NT2/D1 (cell line): Measurements from ENCODE around the gene TMEM151A.
"Not testable (repeated sequence)": the region's sequence is repeated elsewhere in the genome, so short reads cannot be mapped to it uniquely, and the experiment has no call there.

Experiments
- DNase-seq: peaks from one replicate; pipeline ENCODE4 v3.0.0-alpha.2; 2011; ENCODE audit warnings: low read depth, low spot score
- H3K27me3 ChIP-seq: 2 replicates; pipeline ENCODE4 v1.6.0; 2011; ENCODE audit warnings: mild to moderate bottlenecking; ENCODE audit not compliant: insufficient read length, insufficient read depth
- H3K36me3 ChIP-seq: 2 replicates; pipeline ENCODE4 v1.6.1; 2011; ENCODE audit warnings: mild to moderate bottlenecking, low read length, mixed read lengths; ENCODE audit not compliant: insufficient read depth, insufficient read length
- H3K4me1 ChIP-seq: 2 replicates; pipeline ENCODE4 v1.5.1; 2011; ENCODE audit not compliant: insufficient read depth, insufficient read length
- H3K4me3 ChIP-seq: 2 replicates; pipeline ENCODE4 v1.5.1; 2011; ENCODE audit warnings: low read depth; ENCODE audit not compliant: insufficient read length
- H3K9ac ChIP-seq: 2 replicates; pipeline ENCODE4 v1.6.0; 2011; ENCODE audit warnings: low read depth; ENCODE audit not compliant: insufficient read length
- H3K9me3 ChIP-seq: 2 replicates; pipeline ENCODE4 v1.5.1; 2011; ENCODE audit warnings: mild to moderate bottlenecking, low read length; ENCODE audit not compliant: insufficient read depth
- SUZ12 ChIP-seq: IDR thresholded peaks from 2 replicates; pipeline ENCODE4 v1.6.1; 2011; ENCODE audit not compliant: insufficient read length, insufficient read depth; ENCODE audit errors: extremely low read depth
- YY1 ChIP-seq: IDR thresholded peaks from 2 replicates; pipeline ENCODE4 v1.6.1; 2011; ENCODE audit not compliant: insufficient read length, insufficient read depth
- ZNF274 ChIP-seq: IDR thresholded peaks from 2 replicates; pipeline ENCODE4 v1.6.1; 2011; ENCODE audit warnings: mild to moderate bottlenecking, low read depth, low read length

Gene TMEM151A

GRCh38 chr11:66316849-66317251 lies 25.2 kb downstream of the TMEM151A start, which contains the start of gene CD248:
TSS of gene CD248 (minus strand) at chr11:66317044. CDS start at chr11:66317027, 17 bp downstream.
- H3K27me3 ChIP-seq, result peaks cover 19% of the 10 kb centered on the region
- peak within 1 kb of the TSS; percentile 8 for H3K4me3 ChIP-seq
- peaks cover 41% of the 10 kb centered on the region for H3K4me1 ChIP-seq
- DNase-seq, result no peak
- peaks cover 11% of the 10 kb centered on the region; the same call in 1 of the 2 replicates for H3K9me3 ChIP-seq
- peaks cover 3% of the 10 kb centered on the region for H3K36me3 ChIP-seq
- TF ChIP-seq ZNF274 (no peak), SUZ12 (no peak), YY1 (no peak)
- peak within 1 kb of the TSS; percentile 56 for H3K9ac ChIP-seq

GRCh38 chr11:66317322-66317722 lies 25.6 kb downstream of the TMEM151A start:
- no peak for DNase-seq
- Histone ChIP-seq H3K4me3 (peak overlapping the region; percentile 8), H3K27me3 (peaks cover 19% of the 10 kb centered on the region), H3K9ac (peak overlapping the region; percentile 54), H3K36me3 (peaks cover 3% of the 10 kb centered on the region), H3K9me3 (peaks cover 11% of the 10 kb centered on the region; the same call in 1 of the 2 replicates), H3K4me1 (peaks cover 41% of the 10 kb centered on the region)
- TF ChIP-seq YY1, result no peak
- no peak for TF ChIP-seq SUZ12
- TF ChIP-seq ZNF274, result no peak

DNA sequence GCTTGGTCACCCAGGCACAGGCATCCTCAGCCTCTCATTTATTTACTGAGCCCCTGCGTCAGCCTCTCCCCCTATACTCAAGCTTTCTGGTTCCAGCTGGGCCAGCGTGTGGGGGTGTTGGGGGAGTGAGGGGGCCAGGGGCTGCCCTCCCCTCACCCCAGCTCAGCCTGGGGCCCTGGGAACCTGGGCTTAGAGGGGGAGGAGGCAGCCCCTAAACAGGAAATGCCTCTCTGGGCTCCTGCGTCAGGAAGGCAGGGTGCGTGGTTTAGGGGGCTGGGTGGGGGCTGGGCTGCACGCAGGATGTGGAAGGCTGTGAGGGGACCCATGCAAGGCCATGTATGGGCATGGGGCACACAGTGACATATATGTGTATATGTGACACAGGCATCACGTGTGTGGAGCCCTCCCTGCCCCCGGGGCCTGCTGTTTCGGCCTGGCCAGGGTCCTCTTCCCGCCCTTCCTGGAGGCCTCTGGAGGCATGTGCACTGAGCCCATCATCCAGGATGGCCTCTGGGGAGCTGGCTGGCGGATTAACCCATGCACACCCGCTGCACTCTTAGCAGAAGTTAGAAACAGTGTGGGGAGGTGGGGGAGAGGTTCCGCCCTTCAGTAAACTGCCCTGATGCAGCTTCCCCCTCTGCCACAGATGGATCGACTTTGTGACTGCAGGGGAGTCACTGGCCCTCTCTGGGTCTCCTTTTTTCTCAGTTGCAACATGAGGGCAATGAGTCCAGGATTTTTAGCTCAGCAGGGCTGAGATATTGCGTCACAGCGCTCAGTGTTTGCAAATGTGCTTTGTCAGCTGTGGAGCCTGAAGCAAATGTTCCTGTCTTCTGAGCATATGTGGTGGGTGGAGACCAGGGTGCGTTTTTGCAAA lies 26.3 kb downstream of the TMEM151A start:
- Histone ChIP-seq H3K9me3 (peaks cover 11% of the 10 kb centered on the region; the same call in 1 of the 2 replicates), H3K4me3 (no peak overlapping the region), H3K36me3 (peaks cover 3% of the 10 kb centered on the region), H3K9ac (peak overlapping the region; percentile 54), H3K27me3 (peaks cover 19% of the 10 kb centered on the region), H3K4me1 (peaks cover 41% of the 10 kb centered on the region)
- DNase-seq, result no peak
- no peak for TF ChIP-seq YY1
- TF ChIP-seq SUZ12, result no peak

GRCh38 chr11:66318600-66318970 lies 26.9 kb downstream of the TMEM151A start:
- TF ChIP-seq SUZ12, result no peak
- TF ChIP-seq ZNF274, result no peak
- TF ChIP-seq YY1, result no peak
- H3K36me3 ChIP-seq, result peaks cover 3% of the 10 kb centered on the region
- H3K4me1 ChIP-seq, result peaks cover 41% of the 10 kb centered on the region
- H3K9ac ChIP-seq, result peak overlapping the region; percentile 54
- H3K4me3 ChIP-seq, result no peak overlapping the region
- H3K27me3 ChIP-seq, result peaks cover 19% of the 10 kb centered on the region
- peaks cover 11% of the 10 kb centered on the region; the same call in 1 of the 2 replicates for H3K9me3 ChIP-seq
- DNase-seq, result no peak

DNA sequence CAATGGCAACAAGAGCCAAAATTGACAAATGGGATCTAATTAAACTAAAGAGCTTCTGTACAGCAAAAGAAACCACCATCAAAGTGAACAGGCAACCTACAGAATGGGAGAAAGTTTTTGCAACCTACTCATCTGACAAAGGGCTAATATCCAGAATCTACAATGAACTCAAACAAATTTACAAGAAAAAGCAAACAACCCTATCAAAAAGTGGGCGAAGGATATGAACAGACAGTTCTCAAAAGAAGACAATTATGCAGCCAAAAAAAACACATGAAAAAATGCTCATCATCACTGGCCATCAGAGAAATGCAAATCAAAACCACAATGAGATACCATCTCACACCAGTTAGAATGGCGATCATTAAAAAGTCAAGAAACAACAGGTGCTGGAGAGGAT lies 28.6 kb downstream of the TMEM151A start:
- not testable (repeated sequence) for H3K36me3 ChIP-seq, H3K9ac ChIP-seq, H3K4me3 ChIP-seq, DNase-seq
- Histone ChIP-seq H3K4me1 (peaks cover 43% of the 10 kb centered on the region), H3K9me3 (peaks cover 11% of the 10 kb centered on the region; the same call in 1 of the 2 replicates), H3K27me3 (peaks cover 16% of the 10 kb centered on the region)

DNA sequence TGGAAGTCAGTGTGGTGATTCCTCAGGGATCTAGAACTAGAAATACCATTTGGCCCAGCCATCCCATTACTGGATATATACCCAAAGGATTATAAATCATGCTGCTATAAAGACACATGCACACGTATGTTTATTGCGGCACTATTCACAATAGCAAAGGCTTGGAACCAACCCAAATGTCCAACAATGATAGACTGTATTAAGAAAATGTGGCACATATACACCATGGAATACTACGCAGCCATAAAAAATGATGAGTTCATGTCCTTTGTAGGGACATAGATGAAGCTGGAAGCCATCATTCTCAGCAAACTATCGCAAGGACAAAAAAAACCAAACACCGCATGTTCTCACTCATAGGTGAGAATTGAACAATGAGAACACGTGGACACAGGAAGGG lies 29.1 kb downstream of the TMEM151A start:
- H3K9ac ChIP-seq, H3K36me3 ChIP-seq, DNase-seq, H3K4me3 ChIP-seq: not testable (repeated sequence)
- Histone ChIP-seq H3K9me3 (peaks cover 11% of the 10 kb centered on the region; the same call in 1 of the 2 replicates), H3K4me1 (peaks cover 43% of the 10 kb centered on the region), H3K27me3 (peaks cover 11% of the 10 kb centered on the region)

DNA sequence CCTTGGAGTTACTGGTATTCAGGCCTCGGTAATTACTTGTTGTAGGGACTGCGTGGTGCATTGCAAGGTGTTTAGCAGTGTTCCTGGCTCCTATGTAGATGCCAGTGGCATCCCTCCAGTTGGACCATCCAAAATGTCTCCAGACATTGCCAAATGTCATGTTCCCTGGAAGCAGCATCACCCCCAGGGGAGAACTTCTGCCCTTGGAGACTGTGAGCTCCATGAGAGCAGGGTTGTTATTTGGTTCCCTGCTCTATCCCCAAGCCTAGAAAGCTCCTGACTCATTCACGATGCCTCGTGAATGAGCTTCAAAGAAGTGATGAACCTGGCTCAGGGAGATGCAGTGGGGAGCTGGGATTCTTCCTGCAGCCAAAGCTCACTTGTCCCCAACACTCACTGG lies 29.9 kb downstream of the TMEM151A start:
- Histone ChIP-seq H3K27me3 (peaks cover 3% of the 10 kb centered on the region), H3K4me3 (no peak overlapping the region), H3K36me3 (no peaks in the 10 kb centered on the region), H3K4me1 (peaks cover 41% of the 10 kb centered on the region), H3K9ac (no peak overlapping the region), H3K9me3 (peaks cover 11% of the 10 kb centered on the region; the same call in 1 of the 2 replicates)
- no peak for DNase-seq
- TF ChIP-seq YY1 (no peak), ZNF274 (no peak), SUZ12 (no peak)
